Muscle layer of duodenum (tissue), 2 donors: ENCODE results near the gene SPRR5.

ENCODE experiments used
- H3K27ac ChIP-seq: one replicate; pipeline ENCODE4 v1.7.0; 2013; ENCODE audit warnings: mild to moderate bottlenecking, low read length
- H3K27me3 ChIP-seq: one replicate; pipeline ENCODE4 v1.7.0; 2013; ENCODE audit warnings: low read depth, mild to moderate bottlenecking, control low read depth, low read length
- H3K36me3 ChIP-seq, 2 donors: one replicate each; pipeline ENCODE4 v1.7.0; 2013; ENCODE audit warnings: low read length in 2 of 2, control low read depth in 1 of 2, mild to moderate bottlenecking in 1 of 2; ENCODE audit not compliant: insufficient read depth in 2 of 2, control insufficient read depth in 1 of 2
- H3K4me1 ChIP-seq, 2 donors: one replicate each; pipeline ENCODE4 v1.7.0; 2013; ENCODE audit warnings: low read length in 2 of 2, mild to moderate bottlenecking in 2 of 2, control low read depth in 1 of 2, moderate library complexity in 1 of 2; ENCODE audit not compliant: insufficient read depth in 2 of 2, control insufficient read depth in 1 of 2
- H3K4me3 ChIP-seq, 2 donors: one replicate each; pipeline ENCODE4 v1.7.0; 2013; ENCODE audit warnings: low read length in 2 of 2, low read depth in 1 of 2, mild to moderate bottlenecking in 1 of 2
- H3K9me3 ChIP-seq, 2 donors: one replicate each; pipeline ENCODE4 v1.7.0; 2013; ENCODE audit warnings: low read length in 2 of 2, control low read depth in 1 of 2, mild to moderate bottlenecking in 1 of 2; ENCODE audit not compliant: control insufficient read depth in 1 of 2
- donor health status: healthy.

Gene SPRR5

DNA sequence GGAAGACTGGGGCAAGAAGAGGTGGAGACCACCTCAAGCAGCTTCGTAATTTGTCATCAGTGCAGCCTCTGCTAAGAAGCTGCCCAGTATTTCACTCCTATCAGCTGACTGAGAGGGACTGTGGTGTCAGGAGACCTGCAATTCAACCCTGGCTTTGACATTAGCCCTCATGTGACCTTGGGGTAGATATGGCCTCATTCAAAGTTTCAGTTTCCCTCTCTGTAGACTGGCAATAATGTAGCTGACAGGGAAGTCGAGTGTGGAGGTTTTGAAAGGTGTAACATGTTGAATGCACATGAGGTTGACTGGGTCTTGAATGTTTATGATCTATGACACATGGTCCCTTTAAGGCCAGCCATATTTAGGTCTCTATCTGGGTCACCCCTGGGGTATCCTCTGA, 21.2 kb downstream of the SPRR5 start:
- no peak overlapping the region for H3K4me3 ChIP-seq
- no peak overlapping the region for H3K27ac ChIP-seq
- no peaks in the 10 kb centered on the region for H3K4me1 ChIP-seq
- no peaks in the 10 kb centered on the region for H3K27me3 ChIP-seq
- no peaks in the 10 kb centered on the region for H3K36me3 ChIP-seq
- H3K9me3 ChIP-seq = no peaks in the 10 kb centered on the region

DNA sequence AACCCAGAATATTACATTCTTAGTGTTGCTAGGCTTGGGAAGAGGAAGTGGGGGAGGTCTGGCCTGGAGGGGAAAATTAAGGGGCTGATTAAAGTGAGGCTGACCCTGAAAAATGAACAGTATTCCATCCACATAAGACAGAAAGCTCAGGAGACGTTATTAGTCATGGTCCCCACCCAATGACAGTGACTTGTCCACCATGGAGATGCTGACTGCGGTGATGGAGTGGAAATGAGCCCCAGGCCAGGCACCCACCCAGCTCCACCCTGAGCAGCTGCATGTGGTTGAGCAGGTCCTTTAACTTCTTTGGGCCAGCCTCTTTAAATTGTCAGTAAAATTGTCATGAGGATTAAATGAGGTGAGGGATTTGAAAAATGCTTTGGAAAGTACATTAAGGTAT, 22.0 kb downstream of the SPRR5 start:
- Histone ChIP-seq H3K9me3 (no peaks in the 10 kb centered on the region), H3K27ac (no peak overlapping the region), H3K4me1 (no peaks in the 10 kb centered on the region), H3K4me3 (no peak overlapping the region), H3K36me3 (no peaks in the 10 kb centered on the region), H3K27me3 (no peaks in the 10 kb centered on the region)

DNA sequence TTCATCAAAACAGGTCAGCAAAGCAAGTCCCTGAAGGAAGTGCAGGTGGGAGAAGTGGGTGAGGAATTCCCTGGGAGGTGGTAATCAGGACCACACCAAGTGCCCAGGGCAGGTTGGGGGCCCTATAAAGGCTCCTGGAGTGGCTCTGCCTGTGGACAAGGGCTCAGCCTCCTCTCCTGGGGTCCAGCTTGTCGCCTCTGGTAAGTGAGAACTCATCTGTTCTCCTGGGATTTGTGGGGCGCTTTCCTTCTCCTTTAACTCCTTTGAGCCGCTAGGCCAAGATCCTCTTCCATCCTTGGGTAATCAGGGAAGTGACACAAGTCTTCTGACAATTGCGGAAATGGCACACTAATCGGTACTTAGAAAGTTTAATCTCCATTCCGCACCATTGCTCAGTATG, 23.5 kb downstream of the SPRR5 start, which contains the start of gene SPRR4:
Gene SPRR4, plus strand, starts transcription at position 154 of the 400 bp plus-strand sequence. CDS start 1,243 bp downstream, outside the sequence.
- no peaks in the 10 kb centered on the region for H3K9me3 ChIP-seq
- H3K36me3 ChIP-seq = no peaks in the 10 kb centered on the region
- no peak within 1 kb of the TSS for H3K27ac ChIP-seq
- no peaks in the 10 kb centered on the region for H3K27me3 ChIP-seq
- H3K4me1 ChIP-seq = no peaks in the 10 kb centered on the region
- no peak within 1 kb of the TSS for H3K4me3 ChIP-seq

DNA sequence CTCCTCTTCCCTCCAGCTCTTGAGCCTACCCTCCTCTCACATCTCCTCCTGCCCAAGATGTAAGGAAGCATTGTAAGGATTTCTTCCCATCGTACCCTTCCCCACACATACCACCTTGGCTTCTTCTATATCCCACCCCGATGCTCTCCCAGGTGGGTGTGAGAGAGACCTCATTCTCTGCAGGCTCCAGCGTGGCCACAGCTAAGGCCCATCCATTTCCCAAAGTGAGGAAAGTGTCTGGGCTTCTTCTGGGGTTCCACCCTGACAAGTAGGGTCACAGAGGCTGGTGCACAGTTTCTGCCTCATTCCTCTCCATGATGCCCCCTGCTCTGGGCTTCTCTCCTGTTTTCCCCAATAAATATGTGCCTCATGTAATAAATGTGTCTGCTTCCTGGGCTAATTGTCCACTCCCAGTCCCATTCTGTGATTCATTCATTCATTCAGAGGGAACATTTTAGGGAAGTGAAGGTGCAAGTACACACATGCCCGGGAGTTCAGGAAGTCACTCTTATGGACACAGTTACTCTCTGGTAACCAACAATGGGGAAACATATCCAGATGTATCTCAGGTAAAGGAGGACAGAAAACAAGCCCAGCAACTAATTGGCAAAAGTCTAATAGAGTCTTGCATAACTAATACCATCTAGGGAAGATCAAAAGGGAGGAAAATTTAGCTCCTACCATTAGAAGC, 25.3 kb downstream of the SPRR5 start:
- no peaks in the 10 kb centered on the region for H3K27me3 ChIP-seq
- no peak overlapping the region for H3K4me3 ChIP-seq
- H3K4me1 ChIP-seq = no peaks in the 10 kb centered on the region
- no peaks in the 10 kb centered on the region for H3K9me3 ChIP-seq
- H3K36me3 ChIP-seq = no peaks in the 10 kb centered on the region
- no peak overlapping the region for H3K27ac ChIP-seq

DNA sequence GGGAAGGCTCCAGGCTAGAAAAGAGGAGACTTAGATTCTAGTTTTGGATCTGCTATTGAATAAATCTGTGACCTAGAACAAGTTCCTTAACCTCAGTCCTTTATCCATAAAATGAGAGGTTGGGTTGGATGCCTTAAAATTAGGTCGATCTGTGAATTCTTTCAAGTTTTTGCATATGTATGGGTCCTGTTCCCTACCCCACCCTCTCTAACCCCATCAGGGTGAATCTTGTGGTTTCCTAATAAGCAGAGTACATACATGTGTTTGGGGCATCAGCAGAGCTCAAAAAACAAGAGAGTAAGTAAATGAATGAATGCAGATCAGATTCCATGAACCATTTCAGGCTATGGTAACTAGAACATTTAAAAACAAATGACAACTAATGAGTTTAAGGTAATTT, 29.7 kb downstream of the SPRR5 start:
- no peak overlapping the region for H3K27ac ChIP-seq
- no peaks in the 10 kb centered on the region for H3K4me1 ChIP-seq
- H3K36me3 ChIP-seq = no peaks in the 10 kb centered on the region
- H3K27me3 ChIP-seq = no peaks in the 10 kb centered on the region
- no peak overlapping the region for H3K4me3 ChIP-seq
- no peaks in the 10 kb centered on the region for H3K9me3 ChIP-seq

DNA sequence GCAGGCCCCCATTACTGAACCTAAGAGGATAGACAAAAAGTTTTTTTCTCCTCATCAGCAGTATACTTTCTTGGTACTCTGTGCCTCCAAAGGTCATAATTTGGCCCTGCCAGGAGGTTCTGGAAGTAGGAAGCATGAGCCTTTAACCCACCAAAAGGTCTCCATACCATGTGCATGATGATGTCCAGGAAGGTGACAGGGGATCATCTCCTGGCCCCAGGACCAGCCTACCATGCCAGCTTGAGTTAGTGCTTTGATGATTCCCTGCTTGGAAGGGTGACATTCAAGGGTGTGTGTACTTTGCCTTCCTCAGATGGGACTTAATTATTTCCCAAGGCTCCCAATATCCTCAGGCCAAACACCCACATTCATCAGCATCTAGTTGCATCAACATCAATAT, 30.6 kb downstream of the SPRR5 start:
- Histone ChIP-seq H3K36me3 (no peaks in the 10 kb centered on the region), H3K27ac (no peak overlapping the region), H3K4me3 (no peak overlapping the region), H3K4me1 (no peaks in the 10 kb centered on the region), H3K9me3 (no peaks in the 10 kb centered on the region), H3K27me3 (no peaks in the 10 kb centered on the region)

DNA sequence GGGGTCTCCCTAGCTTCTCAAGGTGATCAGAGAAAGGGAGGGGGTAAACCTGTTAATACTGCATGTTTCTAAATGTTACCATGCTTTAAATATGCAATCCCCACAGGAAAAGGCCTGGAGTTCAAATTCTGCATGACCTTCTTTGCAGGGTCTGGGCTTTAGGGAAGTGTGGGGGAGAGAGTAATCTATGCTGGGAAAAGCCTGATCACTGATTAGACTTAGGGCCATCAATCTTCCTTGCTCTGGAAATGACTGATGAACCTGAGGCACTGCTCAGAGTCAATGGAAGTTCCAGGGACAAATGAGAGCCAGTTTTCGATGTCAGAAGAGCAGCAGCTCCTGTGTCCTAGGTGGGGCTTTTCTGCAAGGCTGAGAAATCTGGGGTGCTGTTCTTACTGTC, 33.7 kb downstream of the SPRR5 start:
- Histone ChIP-seq H3K9me3 (no peaks in the 10 kb centered on the region), H3K27ac (no peak overlapping the region), H3K4me1 (no peaks in the 10 kb centered on the region), H3K4me3 (no peak overlapping the region), H3K36me3 (no peaks in the 10 kb centered on the region), H3K27me3 (no peaks in the 10 kb centered on the region)

DNA sequence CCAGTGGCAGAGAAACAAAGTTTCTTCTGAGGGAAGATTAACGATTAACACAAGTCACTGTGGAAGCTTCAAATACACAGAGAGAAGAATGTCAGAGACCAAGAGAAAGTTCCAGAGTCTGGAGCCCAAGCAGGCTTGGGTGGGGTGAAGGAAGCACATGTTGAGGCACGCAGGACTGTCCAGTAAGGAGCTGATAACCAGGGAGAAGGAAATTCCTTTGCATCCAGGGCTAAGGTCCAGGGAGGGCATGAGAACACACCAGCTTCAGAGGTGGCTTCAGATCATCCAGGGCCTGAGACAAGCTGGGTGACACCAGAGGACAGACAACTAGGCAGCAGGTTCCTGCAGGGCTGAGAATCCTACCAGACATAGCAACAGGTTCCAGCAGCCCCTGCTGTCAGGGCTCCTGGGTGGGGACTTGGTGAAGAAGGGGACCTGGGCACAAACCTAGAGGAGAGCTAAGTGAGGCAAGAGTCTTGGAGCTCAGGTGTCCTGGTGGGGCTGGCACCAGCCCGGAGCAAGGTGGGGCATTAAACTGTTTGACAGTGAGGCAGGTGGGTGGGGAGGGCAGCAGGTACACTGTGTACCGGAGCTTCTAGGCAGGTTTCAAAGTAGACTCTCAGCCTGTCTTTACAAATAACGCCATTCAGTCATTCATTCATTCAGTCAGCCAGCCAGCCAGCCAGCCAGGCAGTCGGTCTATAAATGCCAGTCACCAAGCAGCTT, 34.3 kb downstream of the SPRR5 start:
- Histone ChIP-seq H3K27me3 (no peaks in the 10 kb centered on the region), H3K4me3 (no peak overlapping the region), H3K27ac (no peak overlapping the region), H3K4me1 (no peaks in the 10 kb centered on the region), H3K36me3 (no peaks in the 10 kb centered on the region), H3K9me3 (no peaks in the 10 kb centered on the region)

DNA sequence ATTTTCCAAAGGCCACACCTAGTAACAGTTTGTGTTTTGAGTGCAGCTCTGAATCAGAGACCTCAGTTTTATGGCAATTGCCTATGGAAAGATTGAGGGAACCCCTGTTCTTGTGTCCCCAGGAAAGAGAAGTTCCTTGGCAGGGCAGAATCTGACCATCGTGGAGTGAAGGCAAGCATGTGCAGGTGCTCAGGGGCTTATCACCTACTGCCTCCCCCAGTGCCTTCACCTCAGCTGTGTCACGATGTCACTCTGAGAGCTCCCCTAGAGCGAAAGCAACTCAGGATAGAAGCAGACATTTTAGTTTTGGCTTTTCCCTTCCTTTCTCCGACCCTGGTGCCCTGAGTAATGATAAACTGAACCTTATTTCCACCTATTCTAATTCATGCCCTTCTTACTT, 35.1 kb downstream of the SPRR5 start:
- no peaks in the 10 kb centered on the region for H3K36me3 ChIP-seq
- no peak overlapping the region for H3K4me3 ChIP-seq
- H3K27ac ChIP-seq = no peak overlapping the region
- no peaks in the 10 kb centered on the region for H3K27me3 ChIP-seq
- no peaks in the 10 kb centered on the region for H3K9me3 ChIP-seq
- H3K4me1 ChIP-seq = no peaks in the 10 kb centered on the region

DNA sequence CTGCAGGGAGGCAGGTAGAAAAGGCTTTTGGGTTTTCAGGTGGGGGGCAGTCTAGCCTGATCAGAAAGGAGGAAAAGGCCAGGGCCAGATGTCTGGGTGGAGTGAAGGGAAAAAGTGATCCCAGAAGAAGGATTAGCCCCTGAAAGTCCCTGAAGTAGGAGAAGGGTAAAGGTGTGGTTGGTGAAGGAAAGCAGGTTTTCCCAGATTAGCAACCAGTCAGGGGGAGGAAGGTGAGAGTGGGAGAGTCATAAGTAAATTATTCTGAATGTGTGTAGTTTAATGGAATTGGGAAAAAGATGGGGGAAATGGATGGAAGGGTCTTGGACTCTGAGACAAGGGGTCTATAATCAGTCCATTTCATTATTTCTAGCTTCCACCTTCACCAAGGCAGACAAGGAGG, 36.2 kb downstream of the SPRR5 start:
- Histone ChIP-seq H3K36me3 (no peaks in the 10 kb centered on the region), H3K9me3 (no peaks in the 10 kb centered on the region), H3K4me3 (no peak overlapping the region), H3K27me3 (no peaks in the 10 kb centered on the region), H3K27ac (no peak overlapping the region), H3K4me1 (no peaks in the 10 kb centered on the region)

DNA sequence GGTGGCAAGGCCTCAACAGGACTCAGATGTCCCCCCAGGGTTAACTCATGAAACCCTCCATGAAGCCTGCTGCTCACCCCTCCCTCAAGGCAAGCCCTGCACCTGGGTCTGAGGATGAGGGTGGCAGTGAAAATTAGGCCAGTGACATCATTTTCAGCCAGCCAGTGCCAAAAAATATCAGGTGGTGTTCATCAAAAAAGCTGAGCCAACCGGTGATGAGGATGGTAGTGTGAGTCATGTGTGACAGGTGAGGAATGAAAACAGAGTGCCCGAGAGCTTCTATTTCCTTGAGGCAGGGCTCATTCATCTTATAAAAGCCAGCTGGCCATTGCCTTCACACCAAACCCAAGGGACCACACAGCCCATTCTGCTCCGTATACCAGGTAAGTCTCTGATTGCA, 36.7 kb downstream of the SPRR5 start, which contains the start of gene SPRR1A:
Gene SPRR1A, plus strand, starts transcription at position 339 of the 400 bp plus-strand sequence. CDS start 1,150 bp downstream, outside the sequence.
- no peak within 1 kb of the TSS for H3K27ac ChIP-seq
- no peaks in the 10 kb centered on the region for H3K36me3 ChIP-seq
- H3K27me3 ChIP-seq = no peaks in the 10 kb centered on the region
- no peak within 1 kb of the TSS for H3K4me3 ChIP-seq
- H3K4me1 ChIP-seq = no peaks in the 10 kb centered on the region
- H3K9me3 ChIP-seq = no peaks in the 10 kb centered on the region
